ENCODE results near the gene ARMC2.
"Not testable (repeated sequence)": the region's sequence is repeated elsewhere in the genome, so short reads cannot be mapped to it uniquely, and the experiment has no call there.

Gene ARMC2

DNA sequence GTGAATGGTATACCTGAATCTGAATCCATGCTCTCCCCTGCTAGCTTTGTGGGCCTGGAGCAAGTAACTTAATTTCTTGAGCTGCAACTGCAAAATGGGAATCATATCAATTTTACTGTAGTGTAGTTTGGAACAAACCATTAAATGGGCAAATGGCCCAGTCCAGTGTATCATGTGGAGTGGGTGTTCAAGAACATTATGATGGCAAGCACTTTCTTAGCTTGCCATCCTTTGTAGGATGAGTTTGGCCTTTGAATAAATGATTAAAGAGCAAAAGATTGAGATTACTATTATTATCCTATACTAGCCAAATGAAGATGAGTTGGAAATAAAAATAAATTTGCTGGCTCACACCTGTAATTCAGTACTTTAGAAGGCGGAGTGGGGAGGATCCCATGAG is 126.0 kb downstream of the ARMC2 start:
- no peak for DNase-seq (ENCODE audit: low read depth, low spot score)
- H3K36me3 ChIP-seq (ENCODE audit: insufficient read depth, insufficient read length, low read length): no peaks in the 10 kb centered on the region
- TF ChIP-seq ZNF274 (IDR thresholded peaks at IDR 0.05; ENCODE audit: low read depth, low read length) (no peak), SUZ12 (IDR thresholded peaks at IDR 0.05; ENCODE audit: extremely low read depth, insufficient read depth, insufficient read length) (no peak), YY1 (IDR thresholded peaks at IDR 0.05; ENCODE audit: insufficient read depth, insufficient read length) (no peak)

DNA sequence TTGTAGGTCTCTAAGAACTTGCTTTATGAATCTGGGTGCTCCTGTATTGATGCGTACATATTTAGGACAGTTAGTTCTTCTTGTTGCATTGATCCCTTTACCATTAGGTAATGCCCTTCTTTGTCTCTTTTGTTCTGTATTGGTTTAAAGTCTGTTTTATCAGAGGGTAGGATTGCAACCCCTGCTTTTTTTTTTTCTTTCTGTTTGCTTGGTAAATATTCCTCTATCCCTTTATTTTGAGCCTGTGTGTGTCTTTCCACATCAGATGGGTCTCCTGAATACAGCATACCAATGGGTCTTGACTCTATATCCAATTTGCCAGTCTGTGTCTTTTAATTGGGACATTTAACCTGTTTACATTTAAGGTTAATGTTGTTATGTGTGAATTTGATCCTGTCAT is 130.4 kb downstream of the ARMC2 start:
- not testable (repeated sequence) for H3K9ac ChIP-seq (ENCODE audit: insufficient read length, low read depth); H3K4me1 ChIP-seq (ENCODE audit: insufficient read depth, insufficient read length); DNase-seq (ENCODE audit: low read depth, low spot score); H3K9me3 ChIP-seq (ENCODE audit: insufficient read depth, low read length); H3K36me3 ChIP-seq (ENCODE audit: insufficient read depth, insufficient read length, low read length); H3K4me3 ChIP-seq (ENCODE audit: insufficient read length, low read depth); H3K27me3 ChIP-seq (ENCODE audit: insufficient read depth, insufficient read length)

More for the DNA sequence above, 126.0 kb downstream of the ARMC2 start:
- Histone ChIP-seq H3K4me3 (ENCODE audit: insufficient read length, low read depth) (no peak overlapping the region), H3K4me1 (ENCODE audit: insufficient read depth, insufficient read length) (no peaks in the 10 kb centered on the region), H3K27me3 (ENCODE audit: insufficient read depth, insufficient read length) (no peaks in the 10 kb centered on the region), H3K9me3 (ENCODE audit: insufficient read depth, low read length) (0 out of 2 replicates have a peak, but pooled peaks cover 3% of the 10 kb centered on the region), H3K9ac (ENCODE audit: insufficient read length, low read depth) (no peak overlapping the region)

DNA sequence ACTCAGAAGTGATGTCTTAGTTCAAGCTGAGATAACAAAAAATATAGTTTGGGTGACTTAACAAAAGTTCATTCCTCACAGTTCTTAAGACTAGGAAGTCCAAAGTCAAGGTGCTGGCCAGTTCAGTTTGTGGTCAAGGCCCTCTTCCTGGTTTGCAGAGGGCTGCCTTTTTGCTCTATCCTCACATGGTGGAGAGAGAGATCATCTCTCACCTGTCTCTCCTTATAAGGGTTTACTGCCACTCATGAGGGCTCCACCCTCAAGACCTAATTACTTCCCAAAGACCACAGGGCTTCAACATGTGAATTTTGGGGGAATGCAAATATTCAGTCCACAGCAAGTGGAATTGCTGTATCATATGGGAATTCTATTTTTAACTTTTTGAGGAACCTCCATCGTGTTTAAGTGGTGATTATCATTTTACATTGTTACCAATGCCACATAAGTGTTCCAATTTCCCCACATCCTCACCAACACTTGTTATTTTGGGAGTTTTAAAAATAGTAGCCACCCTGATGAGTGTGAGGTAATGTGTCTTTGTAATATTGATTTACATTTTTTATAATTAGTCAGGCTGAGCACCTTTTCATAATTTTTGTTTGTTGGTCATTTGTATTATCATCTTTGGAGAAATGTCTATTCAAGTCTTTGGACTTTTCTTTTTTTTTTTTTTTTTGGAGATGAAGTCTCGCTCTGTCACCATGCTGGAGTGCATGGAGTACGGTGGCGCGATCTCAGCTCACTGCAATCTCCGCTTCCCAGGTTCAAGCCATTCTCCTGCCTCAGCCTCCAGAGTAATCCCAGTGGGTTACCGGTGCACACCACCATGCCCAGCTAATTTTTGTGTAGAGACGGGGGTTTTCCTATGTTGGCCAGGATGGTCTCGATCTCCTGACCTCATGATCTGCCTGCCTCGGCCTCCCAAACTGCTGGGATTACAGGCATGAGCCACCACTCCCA is 134.2 kb downstream of the ARMC2 start:
- Histone ChIP-seq H3K27me3 (ENCODE audit: insufficient read depth, insufficient read length) (no peaks in the 10 kb centered on the region), H3K4me1 (ENCODE audit: insufficient read depth, insufficient read length) (no peaks in the 10 kb centered on the region), H3K9ac (ENCODE audit: insufficient read length, low read depth) (no peak overlapping the region), H3K36me3 (ENCODE audit: insufficient read depth, insufficient read length, low read length) (peaks cover 3% of the 10 kb centered on the region), H3K9me3 (ENCODE audit: insufficient read depth, low read length) (0 out of 2 replicates have a peak, but pooled peaks cover 5% of the 10 kb centered on the region), H3K4me3 (ENCODE audit: insufficient read length, low read depth) (no peak overlapping the region)
- DNase-seq (ENCODE audit: low read depth, low spot score): no peak
- TF ChIP-seq YY1 (IDR thresholded peaks at IDR 0.05; ENCODE audit: insufficient read depth, insufficient read length) (no peak), SUZ12 (IDR thresholded peaks at IDR 0.05; ENCODE audit: extremely low read depth, insufficient read depth, insufficient read length) (no peak), ZNF274 (IDR thresholded peaks at IDR 0.05; ENCODE audit: low read depth, low read length) (no peak)

GRCh38 chr6:108983151-108983550 is 134.9 kb downstream of the ARMC2 start:
- Histone ChIP-seq H3K9ac (ENCODE audit: insufficient read length, low read depth) (no peak overlapping the region), H3K9me3 (ENCODE audit: insufficient read depth, low read length) (0 out of 2 replicates have a peak, but pooled peaks cover 5% of the 10 kb centered on the region), H3K4me1 (ENCODE audit: insufficient read depth, insufficient read length) (no peaks in the 10 kb centered on the region), H3K4me3 (ENCODE audit: insufficient read length, low read depth) (no peak overlapping the region), H3K27me3 (ENCODE audit: insufficient read depth, insufficient read length) (no peaks in the 10 kb centered on the region), H3K36me3 (ENCODE audit: insufficient read depth, insufficient read length, low read length) (peaks cover 6% of the 10 kb centered on the region)
- no peak for DNase-seq (ENCODE audit: low read depth, low spot score)
- no peak for TF ChIP-seq YY1 (IDR thresholded peaks at IDR 0.05; ENCODE audit: insufficient read depth, insufficient read length)
- no peak for TF ChIP-seq SUZ12 (IDR thresholded peaks at IDR 0.05; ENCODE audit: extremely low read depth, insufficient read depth, insufficient read length)
- no peak for TF ChIP-seq ZNF274 (IDR thresholded peaks at IDR 0.05; ENCODE audit: low read depth, low read length)

DNA sequence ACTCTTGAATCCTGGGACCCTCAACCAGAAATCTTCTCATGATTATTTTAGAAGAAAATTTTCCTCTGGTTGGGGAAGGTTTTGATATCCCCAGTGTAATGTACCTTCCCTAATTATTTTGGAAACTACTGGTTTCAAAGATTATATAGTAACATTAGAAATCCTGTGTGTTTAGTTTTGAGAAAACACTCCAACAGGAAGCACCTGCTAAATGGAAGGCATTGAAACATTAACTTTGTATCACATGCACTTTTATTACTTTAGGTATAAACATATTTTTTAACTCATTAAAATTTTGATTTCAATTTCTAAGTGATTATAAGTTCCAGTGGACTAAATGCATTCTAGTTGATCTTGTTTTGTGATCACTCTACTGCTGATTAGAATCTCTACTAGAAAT is 137.1 kb downstream of the ARMC2 start:
- no peak overlapping the region for H3K4me3 ChIP-seq (ENCODE audit: insufficient read length, low read depth)
- DNase-seq (ENCODE audit: low read depth, low spot score): no peak
- H3K36me3 ChIP-seq (ENCODE audit: insufficient read depth, insufficient read length, low read length): peaks cover 8% of the 10 kb centered on the region
- no peaks in the 10 kb centered on the region for H3K27me3 ChIP-seq (ENCODE audit: insufficient read depth, insufficient read length)
- no peak for TF ChIP-seq ZNF274 (IDR thresholded peaks at IDR 0.05; ENCODE audit: low read depth, low read length)
- TF ChIP-seq SUZ12 (IDR thresholded peaks at IDR 0.05; ENCODE audit: extremely low read depth, insufficient read depth, insufficient read length): no peak
- no peak for TF ChIP-seq YY1 (IDR thresholded peaks at IDR 0.05; ENCODE audit: insufficient read depth, insufficient read length)
- H3K9ac ChIP-seq (ENCODE audit: insufficient read length, low read depth): no peak overlapping the region
- H3K9me3 ChIP-seq (ENCODE audit: insufficient read depth, low read length): 0 out of 2 replicates have a peak, but pooled peaks cover 5% of the 10 kb centered on the region
- H3K4me1 ChIP-seq (ENCODE audit: insufficient read depth, insufficient read length): no peaks in the 10 kb centered on the region

GRCh38 chr6:108987156-108987555 is 138.9 kb downstream of the ARMC2 start:
- H3K9me3 ChIP-seq (ENCODE audit: insufficient read depth, low read length): no peaks in the 10 kb centered on the region
- no peaks in the 10 kb centered on the region for H3K4me1 ChIP-seq (ENCODE audit: insufficient read depth, insufficient read length)
- no peak overlapping the region for H3K9ac ChIP-seq (ENCODE audit: insufficient read length, low read depth)
- DNase-seq (ENCODE audit: low read depth, low spot score): no peak
- H3K4me3 ChIP-seq (ENCODE audit: insufficient read length, low read depth): no peak overlapping the region
- no peaks in the 10 kb centered on the region for H3K27me3 ChIP-seq (ENCODE audit: insufficient read depth, insufficient read length)
- H3K36me3 ChIP-seq (ENCODE audit: insufficient read depth, insufficient read length, low read length): peaks cover 17% of the 10 kb centered on the region
- TF ChIP-seq YY1 (IDR thresholded peaks at IDR 0.05; ENCODE audit: insufficient read depth, insufficient read length) (no peak), ZNF274 (IDR thresholded peaks at IDR 0.05; ENCODE audit: low read depth, low read length) (no peak), SUZ12 (IDR thresholded peaks at IDR 0.05; ENCODE audit: extremely low read depth, insufficient read depth, insufficient read length) (no peak)

DNA sequence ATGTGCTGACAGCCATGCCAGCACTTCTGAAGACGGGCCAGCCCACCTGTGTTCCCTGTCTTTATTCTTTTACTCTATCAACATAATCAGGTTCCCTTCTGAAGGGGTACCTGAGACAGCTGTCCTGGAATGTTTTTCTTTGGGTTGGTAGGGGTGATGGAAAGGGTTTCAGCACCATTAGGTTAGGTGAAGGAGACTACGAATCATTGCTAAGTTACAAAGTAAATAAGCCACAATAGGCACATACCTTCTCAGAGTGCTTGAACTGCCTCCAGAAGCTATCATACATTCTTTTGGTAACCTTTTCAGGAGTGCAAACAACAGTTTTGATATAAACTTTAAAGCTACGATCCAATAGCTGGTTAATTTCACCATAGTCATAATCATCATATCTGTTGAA is 140.1 kb downstream of the ARMC2 start:
- H3K9ac ChIP-seq (ENCODE audit: insufficient read length, low read depth): no peak overlapping the region
- no peak overlapping the region for H3K4me3 ChIP-seq (ENCODE audit: insufficient read length, low read depth)
- peaks cover 17% of the 10 kb centered on the region for H3K36me3 ChIP-seq (ENCODE audit: insufficient read depth, insufficient read length, low read length)
- H3K27me3 ChIP-seq (ENCODE audit: insufficient read depth, insufficient read length): no peaks in the 10 kb centered on the region
- no peak for DNase-seq (ENCODE audit: low read depth, low spot score)
- no peak for TF ChIP-seq YY1 (IDR thresholded peaks at IDR 0.05; ENCODE audit: insufficient read depth, insufficient read length)
- TF ChIP-seq SUZ12 (IDR thresholded peaks at IDR 0.05; ENCODE audit: extremely low read depth, insufficient read depth, insufficient read length): no peak
- no peak for TF ChIP-seq ZNF274 (IDR thresholded peaks at IDR 0.05; ENCODE audit: low read depth, low read length)
- no peaks in the 10 kb centered on the region for H3K4me1 ChIP-seq (ENCODE audit: insufficient read depth, insufficient read length)
- no peaks in the 10 kb centered on the region for H3K9me3 ChIP-seq (ENCODE audit: insufficient read depth, low read length)

All from NT2/D1 (cell line).